Activated naive CD4-positive, alpha-beta T cell treated with anti-CD3 and anti-CD28 coated beads, Interleukin-2, amount 50 U/mL, for 16 hours (primary cell): ENCODE data around the gene TAAR5.
"Not testable (repeated sequence)": the region's sequence is repeated elsewhere in the genome, so short reads cannot be mapped to it uniquely, and the experiment has no call there.

ENCODE experiments used
- DNase-seq: peaks from one replicate; pipeline ENCODE4 v3.0.0-alpha.2; 2020

TAAR5 gene

DNA sequence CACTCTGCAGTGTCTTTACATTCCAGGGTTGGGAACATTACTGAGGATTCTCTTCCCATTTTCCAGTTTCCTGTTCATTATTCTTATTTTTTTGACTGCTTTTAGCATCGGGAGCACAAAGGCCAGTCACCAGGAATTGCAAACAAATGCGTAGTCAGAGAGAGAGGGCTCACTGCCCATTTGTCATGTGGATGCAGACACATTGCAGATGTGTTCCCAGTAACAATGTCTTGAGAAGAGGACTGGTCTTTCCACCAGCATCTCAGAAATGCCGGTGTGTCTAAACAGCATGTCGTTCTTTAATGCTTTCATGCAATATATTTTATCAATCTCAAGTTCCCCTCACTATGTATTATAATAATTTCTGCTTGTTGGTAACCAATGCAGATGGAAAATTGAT lies 20.4 kb downstream of the TAAR5 start:
- no peak for DNase-seq

DNA sequence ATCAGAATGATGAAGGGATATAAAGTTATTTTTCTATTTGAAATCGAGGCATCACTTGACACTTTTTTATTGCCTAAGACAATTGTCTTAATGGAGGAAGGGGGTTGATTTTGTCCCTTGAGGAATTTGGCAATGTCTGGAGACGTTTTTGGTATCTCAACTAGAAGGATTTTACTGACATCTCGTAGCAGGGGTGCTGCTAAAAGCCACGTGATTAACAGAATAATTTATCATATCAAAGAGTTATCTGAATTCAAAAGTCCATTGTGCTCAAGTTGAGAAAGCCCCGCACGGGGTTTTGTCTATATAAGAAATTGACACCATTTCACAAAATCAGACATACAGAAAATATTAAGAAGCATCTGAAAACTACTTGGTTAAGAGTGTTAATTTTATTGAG lies 20.9 kb downstream of the TAAR5 start:
- DNase-seq: no peak

DNA sequence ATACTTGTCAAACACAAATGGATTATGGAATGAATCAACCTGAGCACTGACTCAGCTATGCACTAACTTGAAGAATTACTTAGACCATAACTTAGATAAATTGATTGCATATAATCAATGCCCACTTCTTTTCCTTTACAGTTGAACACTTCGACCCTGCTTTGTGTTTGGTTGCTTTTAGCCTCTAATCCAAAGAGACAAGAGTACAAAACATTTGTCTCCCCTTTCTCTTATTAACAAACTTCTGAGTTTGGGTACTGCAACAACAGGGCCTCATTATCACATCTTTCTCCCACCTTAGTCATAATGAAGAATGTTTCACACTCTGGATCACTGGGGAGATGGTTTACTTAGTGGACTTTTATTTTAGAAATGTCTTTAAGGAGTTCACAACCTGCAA lies 22.0 kb downstream of the TAAR5 start:
- no peak for DNase-seq

DNA sequence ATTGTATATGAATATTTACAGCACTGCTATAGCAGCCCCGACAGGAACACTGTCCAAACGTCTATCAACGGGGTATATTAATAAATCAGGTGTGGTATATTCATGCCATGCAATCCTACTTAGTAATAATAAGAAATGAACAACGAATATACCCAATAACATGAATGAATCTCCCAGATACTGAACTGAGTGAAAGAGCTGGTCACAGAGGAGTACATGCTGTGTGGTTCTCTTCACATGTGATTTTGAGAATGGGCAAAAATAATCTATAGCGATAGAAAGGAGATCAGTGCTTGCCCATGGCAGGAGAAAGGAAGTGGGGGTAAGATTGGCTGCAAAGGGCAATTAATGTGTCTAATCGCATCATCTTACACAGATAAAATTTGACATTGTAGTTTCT lies 23.1 kb downstream of the TAAR5 start:
- DNase-seq: no peak

DNA sequence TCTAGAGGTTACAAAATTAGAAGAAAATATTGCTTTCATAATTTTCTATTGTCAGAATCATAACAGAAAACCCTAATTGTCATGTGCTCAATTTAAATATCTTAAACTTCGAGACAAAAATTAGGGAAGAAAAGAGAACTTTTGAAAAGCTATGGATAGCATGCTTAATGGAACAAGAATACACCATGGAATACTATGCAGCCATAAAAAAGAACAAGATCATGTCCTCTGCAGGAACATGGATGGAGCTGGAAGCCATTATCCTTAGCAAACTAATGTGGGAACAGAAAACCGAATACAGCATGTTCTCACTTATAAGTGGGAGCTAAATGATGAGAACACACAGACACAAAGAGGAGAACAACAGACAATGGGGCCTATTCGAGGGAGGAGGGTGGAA lies 29.5 kb downstream of the TAAR5 start:
- DNase-seq: not testable (repeated sequence)

DNA sequence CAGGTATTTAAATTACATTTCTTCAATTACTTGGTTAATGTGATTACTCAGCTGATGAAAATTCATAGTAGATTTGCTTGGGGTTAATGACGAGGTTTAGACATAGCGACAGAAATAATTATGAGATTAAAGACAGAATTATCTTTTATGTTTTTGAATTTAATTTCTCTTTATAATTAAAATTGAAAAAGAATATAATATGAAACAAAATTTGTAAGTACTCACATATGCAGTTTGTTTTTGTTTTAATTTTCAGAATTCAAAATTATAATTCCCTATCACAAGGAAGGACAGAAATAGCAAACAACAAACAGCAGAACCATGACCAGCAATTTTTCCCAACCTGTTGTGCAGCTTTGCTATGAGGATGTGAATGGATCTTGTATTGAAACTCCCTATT lies 37.2 kb downstream of the TAAR5 start, which contains the start of gene TAAR8:
Gene TAAR8, plus strand, starts transcription at position 301 of the 400 bp plus-strand sequence. Its CDS starts 21 bp downstream, at position 322.
- DNase-seq: no peak

DNA sequence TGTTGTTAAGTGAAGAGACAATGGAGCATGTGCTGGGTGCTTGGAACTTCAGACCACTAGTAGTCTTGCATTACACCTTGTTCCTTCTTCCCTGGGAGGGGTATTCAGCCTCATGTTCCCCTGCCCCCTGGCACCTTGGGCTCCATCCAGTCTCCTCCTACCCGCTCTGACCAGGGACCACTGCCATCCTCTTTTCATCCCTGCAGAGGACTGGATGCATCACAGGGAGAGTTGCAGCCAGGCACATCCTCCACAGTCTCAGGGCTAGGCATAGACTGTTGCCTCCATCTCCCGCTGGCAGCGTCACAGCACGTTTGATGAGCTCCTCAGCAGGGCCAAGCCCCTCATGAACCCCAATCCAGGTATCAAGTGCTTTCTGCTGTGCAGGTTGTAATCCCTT lies 38.3 kb downstream of the TAAR5 start:
- no peak for DNase-seq

DNA sequence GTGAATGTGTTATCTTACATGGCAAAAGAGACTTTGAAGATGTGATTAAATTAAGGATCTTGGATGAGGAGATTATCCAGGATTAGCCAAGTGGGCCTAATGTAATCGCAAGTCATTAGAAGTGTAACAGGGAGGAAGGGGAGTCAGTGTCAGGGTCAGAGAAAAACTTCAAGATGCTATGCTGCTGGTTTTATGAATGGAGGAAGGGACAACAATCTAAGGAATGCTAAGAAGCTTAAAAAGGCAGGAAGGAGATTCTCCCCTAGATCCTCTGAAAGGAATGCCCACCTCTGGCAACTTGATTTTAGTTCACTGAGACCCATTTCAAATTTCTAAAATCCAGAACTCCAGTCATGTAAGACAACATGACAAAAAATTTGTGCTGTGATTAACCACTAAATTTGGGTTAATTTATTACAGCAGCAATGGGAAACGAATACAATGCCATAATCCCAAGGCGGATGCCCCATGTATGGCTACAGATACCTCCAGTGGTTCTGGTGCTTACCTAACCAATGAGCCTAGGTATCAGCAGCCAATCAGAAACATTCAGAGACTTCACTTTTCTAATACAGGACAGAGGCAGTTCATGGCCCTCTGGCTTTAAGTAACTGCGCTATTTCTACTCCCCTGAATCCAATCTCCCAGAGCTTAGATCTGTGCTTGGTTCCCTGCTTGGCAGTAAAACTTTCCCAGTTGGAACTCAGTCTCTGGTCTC lies 40.6 kb downstream of the TAAR5 start:
- no peak for DNase-seq

DNA sequence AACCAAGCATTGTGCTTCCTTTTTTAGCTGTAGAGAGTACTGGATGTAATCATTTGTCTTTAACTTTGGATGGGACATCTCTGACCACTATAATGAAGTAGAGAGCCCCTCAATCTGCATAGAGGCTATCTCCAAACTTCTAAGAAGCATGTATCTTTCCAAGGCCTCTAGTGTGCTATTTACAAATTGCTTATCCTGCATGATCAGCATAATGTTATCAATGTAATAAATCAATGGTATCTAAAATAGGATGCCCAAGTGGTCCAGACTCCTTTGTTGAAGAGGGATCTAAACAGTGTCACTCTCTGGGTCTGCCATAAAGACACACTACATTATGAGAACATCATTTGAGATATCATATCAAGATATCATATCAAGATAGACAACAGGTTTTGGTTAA lies 44.7 kb downstream of the TAAR5 start:
- DNase-seq: no peak
